B cell (primary cell): ENCODE measurements around the gene TOR1AIP2.

ENCODE experiments used
- EZH2 ChIP-seq: IDR thresholded peaks from 2 replicates; pipeline ENCODE4 v1.6.1; 2012; ENCODE audit warnings: borderline replicate concordance, low read depth, mild to moderate bottlenecking, moderate library complexity, low read length; ENCODE audit not compliant: insufficient read depth, poor library complexity, severe bottlenecking
- TF ChIP-seq, protein P1 (sequence below): fragments of 200-600 bp; IDR thresholded peaks from one replicate; pipeline ENCODE4 v1.8.0; 2022; ENCODE audit warnings: antibody characterized with exemption, mild to moderate bottlenecking

DNA sequence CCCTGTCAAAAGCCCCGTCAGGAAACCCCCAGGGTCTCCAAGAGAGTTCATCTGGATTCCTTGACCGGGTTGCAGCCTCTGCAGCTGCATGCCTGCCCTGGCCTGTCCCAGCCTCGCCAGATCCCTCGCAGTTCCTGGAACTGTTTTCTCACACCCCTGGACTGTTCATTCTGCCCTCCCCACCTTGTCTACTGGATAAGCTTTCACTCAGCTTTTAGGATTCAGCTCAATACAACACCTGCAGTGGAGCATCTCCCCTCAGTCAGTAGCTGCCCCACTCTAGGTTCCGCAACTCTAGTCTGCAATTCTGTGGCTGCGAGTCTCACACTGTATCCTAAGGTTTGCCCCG, 67.3 kb downstream of the TOR1AIP2 start:
- TF ChIP-seq, protein P1, sequence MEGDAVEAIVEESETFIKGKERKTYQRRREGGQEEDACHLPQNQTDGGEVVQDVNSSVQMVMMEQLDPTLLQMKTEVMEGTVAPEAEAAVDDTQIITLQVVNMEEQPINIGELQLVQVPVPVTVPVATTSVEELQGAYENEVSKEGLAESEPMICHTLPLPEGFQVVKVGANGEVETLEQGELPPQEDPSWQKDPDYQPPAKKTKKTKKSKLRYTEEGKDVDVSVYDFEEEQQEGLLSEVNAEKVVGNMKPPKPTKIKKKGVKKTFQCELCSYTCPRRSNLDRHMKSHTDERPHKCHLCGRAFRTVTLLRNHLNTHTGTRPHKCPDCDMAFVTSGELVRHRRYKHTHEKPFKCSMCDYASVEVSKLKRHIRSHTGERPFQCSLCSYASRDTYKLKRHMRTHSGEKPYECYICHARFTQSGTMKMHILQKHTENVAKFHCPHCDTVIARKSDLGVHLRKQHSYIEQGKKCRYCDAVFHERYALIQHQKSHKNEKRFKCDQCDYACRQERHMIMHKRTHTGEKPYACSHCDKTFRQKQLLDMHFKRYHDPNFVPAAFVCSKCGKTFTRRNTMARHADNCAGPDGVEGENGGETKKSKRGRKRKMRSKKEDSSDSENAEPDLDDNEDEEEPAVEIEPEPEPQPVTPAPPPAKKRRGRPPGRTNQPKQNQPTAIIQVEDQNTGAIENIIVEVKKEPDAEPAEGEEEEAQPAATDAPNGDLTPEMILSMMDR: no peak
- no peak for TF ChIP-seq EZH2
